IMR-90 (cell line): Measurements from ENCODE around the gene SLC39A11. TPM values are rescaled to one million over a fixed set of nuclear protein-coding genes. Genes with fewer than 3 reads are reported as not detected.

Experiments
- ATAC-seq: fragments of 200-7000 bp; cut with Tn5 transposase; 2 replicates; pipeline ENCODE4 v1.9.1; 2020; ENCODE audit warnings: low read depth, mild to moderate bottlenecking, moderate library complexity
- BruUV-seq: library from RNA; stranded (reverse); fragments of 400-500 nt; replicated peaks from 2 replicates; lab custom pipeline; 2021; lab: Mats Ljungman, UMichigan
- CTCF ChIA-PET: fragments of 300-600 bp; formaldehyde crosslinking; extraction: SDS; loops from one replicate; lab custom pipeline; 2021; ENCODE audit warnings: antibody characterized with exemption; lab: Yijun Ruan, JAX
- POLR2A ChIA-PET: fragments of 300-600 bp; sonication (Branson Sonifier 250); formaldehyde crosslinking; loops from one replicate; lab custom pipeline; 2022; ENCODE audit warnings: antibody characterized with exemption; ENCODE audit not compliant: unreplicated experiment; lab: Charles Lee
- DNase-seq: peaks from one replicate; pipeline ENCODE4 v3.0.0; 2013
- H2AFZ ChIP-seq: replicated peaks from 2 replicates; pipeline ENCODE3; 2013; ENCODE audit warnings: low read length, mild to moderate bottlenecking; ENCODE audit not compliant: poor library complexity
- H2AK5ac ChIP-seq: 2 replicates; pipeline ENCODE4 v1.6.1; 2013; ENCODE audit warnings: low read depth, low read length, inconsistent platforms
- H2AK9ac ChIP-seq: replicated peaks from 2 replicates; pipeline ENCODE3; 2013; ENCODE audit warnings: mild to moderate bottlenecking, low read depth, low read length, moderate library complexity; ENCODE audit not compliant: poor library complexity
- H2BK120ac ChIP-seq: 2 replicates; pipeline ENCODE4 v1.6.1; 2013; ENCODE audit warnings: low read depth, low read length, inconsistent platforms
- H2BK15ac ChIP-seq: 3 replicates; pipeline ENCODE4 v1.6.1; 2013; ENCODE audit warnings: low read depth, low read length, inconsistent platforms
- H2BK20ac ChIP-seq: 2 replicates; pipeline ENCODE4 v1.6.1; 2013; ENCODE audit warnings: low read depth, mild to moderate bottlenecking, inconsistent platforms, low read length, moderate library complexity
- H2BK5ac ChIP-seq: 2 replicates; pipeline ENCODE4 v1.6.1; 2013; ENCODE audit warnings: mild to moderate bottlenecking, low read depth, low read length, inconsistent platforms; ENCODE audit not compliant: poor library complexity, severe bottlenecking
- H3K14ac ChIP-seq: replicated peaks from 2 replicates; pipeline ENCODE4 v1.6.1; 2013; ENCODE audit warnings: low read depth, low read length, inconsistent platforms
- H3K18ac ChIP-seq: 2 replicates; pipeline ENCODE4 v1.6.1; 2013; ENCODE audit warnings: low read depth, low read length, control low read depth
- H3K23ac ChIP-seq: 2 replicates; pipeline ENCODE4 v1.6.1; 2013; ENCODE audit warnings: low read depth, low read length, inconsistent platforms
- H3K27ac ChIP-seq: 2 replicates; pipeline ENCODE4 v1.5.1; 2013; ENCODE audit warnings: mild to moderate bottlenecking, control low read depth, low read length; ENCODE audit not compliant: insufficient read depth
- H3K27me3 ChIP-seq: 2 replicates; pipeline ENCODE4 v1.6.1; 2013; ENCODE audit warnings: low read length; ENCODE audit not compliant: control insufficient read depth, insufficient read depth
- H3K36me3 ChIP-seq: 2 replicates; pipeline ENCODE4 v1.6.1; 2013; ENCODE audit warnings: low read length, mixed read lengths; ENCODE audit not compliant: control insufficient read depth, insufficient read depth
- H3K4ac ChIP-seq: 2 replicates; pipeline ENCODE4 v1.6.1; 2013; ENCODE audit warnings: low read depth, low read length, inconsistent platforms
- H3K4me1 ChIP-seq: 2 replicates; pipeline ENCODE4 v1.6.1; 2013; ENCODE audit warnings: low read length, mixed read lengths; ENCODE audit not compliant: control insufficient read depth, insufficient read depth
- H3K4me2 ChIP-seq: 2 replicates; pipeline ENCODE4 v1.6.1; 2013; ENCODE audit warnings: low read depth, mild to moderate bottlenecking, control low read depth, low read length, moderate library complexity
- H3K4me3 ChIP-seq: 2 replicates; pipeline ENCODE4 v1.5.1; 2013; ENCODE audit warnings: low read depth, mild to moderate bottlenecking, control low read depth, low read length, moderate library complexity; ENCODE audit not compliant: insufficient read depth
- H3K56ac ChIP-seq: 2 replicates; pipeline ENCODE4 v1.6.1; 2013; ENCODE audit warnings: low read length, inconsistent platforms; ENCODE audit not compliant: insufficient read depth; ENCODE audit errors: extremely low read depth
- H3K79me1 ChIP-seq, 2 experiments: 2 replicates each; pipeline ENCODE4 v1.6.1; 2013; ENCODE audit warnings: low read length in 2 of 2, inconsistent platforms in 1 of 2, low read depth in 1 of 2
- H3K9ac ChIP-seq: 2 replicates; pipeline ENCODE4 v1.6.1; 2013; ENCODE audit warnings: low read depth, low read length, control low read depth
- H3K9me1 ChIP-seq: 2 replicates; pipeline ENCODE4 v1.6.1; 2013; ENCODE audit warnings: low read length, inconsistent platforms; ENCODE audit not compliant: insufficient read depth
- H3K9me3 ChIP-seq: 2 replicates; pipeline ENCODE4 v1.6.1; 2013; ENCODE audit warnings: low read length; ENCODE audit not compliant: control insufficient read depth, insufficient read depth
- H4K20me1 ChIP-seq: 2 replicates; pipeline ENCODE4 v1.6.1; 2013; ENCODE audit warnings: low read length, inconsistent platforms; ENCODE audit not compliant: insufficient read depth
- H4K5ac ChIP-seq: 2 replicates; pipeline ENCODE4 v1.6.1; 2013; ENCODE audit warnings: mild to moderate bottlenecking, low read depth, low read length, control low read depth
- H4K8ac ChIP-seq, 2 experiments: 2 replicates each; pipeline ENCODE4 v1.6.1; 2013; ENCODE audit warnings: low read depth in 2 of 2, low read length in 2 of 2, control low read depth in 1 of 2, inconsistent platforms in 1 of 2
- H4K91ac ChIP-seq: 2 replicates; pipeline ENCODE4 v1.6.1; 2013; ENCODE audit warnings: low read depth, low read length, inconsistent platforms; ENCODE audit not compliant: insufficient read depth
- BHLHE40 ChIP-seq: fragments of 150-350 bp; IDR thresholded peaks from 2 replicates; pipeline ENCODE4 v1.6.1; 2016; ENCODE audit warnings: mild to moderate bottlenecking, low read depth, low read length
- CEBPB ChIP-seq: IDR thresholded peaks from 2 replicates; pipeline ENCODE4 v1.6.1; 2012; ENCODE audit warnings: low read depth, low read length, improper control_type of control experiment
- CHD1 ChIP-seq: IDR thresholded peaks from 2 replicates; pipeline ENCODE4 v1.6.1; 2012; ENCODE audit warnings: low read depth, low read length, improper control_type of control experiment
- FOS ChIP-seq: fragments of 150-350 bp; IDR thresholded peaks from 2 replicates; pipeline ENCODE4 v1.6.1; 2016; ENCODE audit warnings: low read depth, low read length
- MAFK ChIP-seq: IDR thresholded peaks from 2 replicates; pipeline ENCODE4 v1.6.1; 2012; ENCODE audit warnings: low read depth, low read length, improper control_type of control experiment
- NFE2L2 ChIP-seq: fragments of 150-350 bp; IDR thresholded peaks from 2 replicates; pipeline ENCODE4 v1.6.1; 2016; ENCODE audit warnings: low read depth, mild to moderate bottlenecking, low read length
- RFX5 ChIP-seq: IDR thresholded peaks from 2 replicates; pipeline ENCODE4 v1.8.0; 2012; ENCODE audit warnings: low read depth, mild to moderate bottlenecking, low read length, moderate library complexity
- WGBS, 2 experiments: methylation state at CpG; one replicate each; pipeline versions ENCODE4 v1.1.5 to v1.1.7; 2013; ENCODE audit warnings: missing lambda C conversion rate in 2 of 2; ENCODE audit not compliant: insufficient read length in 1 of 2; ENCODE audit errors: extremely low coverage in 2 of 2; 5-methylcytosine and 5-hydroxymethylcytosine counted together
- dilution Hi-C: fragments of 300-500 bp; cut with HindIII; formaldehyde crosslinking; loops from one replicate; pipeline ENCODE4 v1.14.3; 2018; ENCODE audit warnings: low sequenced_read_pairs; ENCODE audit not compliant: unreplicated experiment
- in situ Hi-C: fragments of 300-500 bp; cut with MboI; formaldehyde crosslinking; loops from 3 replicates; pipeline ENCODE4 v1.14.3; 2019; ENCODE audit warnings: low sequenced_read_pairs, inconsistent platforms, mixed read lengths
- intact Hi-C: fragments of 100-400 bp; cut with micrococcal nuclease; formaldehyde crosslinking; loops from 2 replicates; pipeline ENCODE4 v1.10.0; 2022
- polyA plus RNA-seq, 3 experiments: library from polyadenylated mRNA; depleted of rRNA; stranded (reverse); fragments of >200 nt; gene quantifications; 2 replicates each; pipeline ENCODE4 v1.2.3, GENCODE V29; 2012; ENCODE audit warnings: low replicate concordance in 1 of 3
- total RNA-seq: library from RNA; depleted of rRNA; stranded (reverse); fragments of >200 nt; gene quantifications from 2 replicates; pipeline ENCODE4 v1.2.3, GENCODE V29; 2012
- TF ChIP-seq, protein P1 (sequence below): fragments of 150-350 bp; IDR thresholded peaks from 2 replicates; pipeline ENCODE4 v1.6.1; 2017; ENCODE audit warnings: mild to moderate bottlenecking, antibody characterized with exemption, low read length, low read depth
- TF ChIP-seq, protein P2 (sequence below): fragments of 150-350 bp; IDR thresholded peaks from 2 replicates; pipeline ENCODE4 v1.6.1; 2016; ENCODE audit warnings: low read depth, mild to moderate bottlenecking, low read length, moderate library complexity, borderline replicate concordance
- TF ChIP-seq, protein P3 (sequence below): conservative IDR thresholded peaks from 2 replicates; pipeline ENCODE4 v1.5.1; 2012; ENCODE audit warnings: mild to moderate bottlenecking, low read depth, low read length, improper control_type of control experiment

SLC39A11 gene
- total and polyA plus RNA-seq, 2 of the 4 experiments (the other 2 are of a cell fraction), result 8.8 to 14.3 TPM

DNA sequence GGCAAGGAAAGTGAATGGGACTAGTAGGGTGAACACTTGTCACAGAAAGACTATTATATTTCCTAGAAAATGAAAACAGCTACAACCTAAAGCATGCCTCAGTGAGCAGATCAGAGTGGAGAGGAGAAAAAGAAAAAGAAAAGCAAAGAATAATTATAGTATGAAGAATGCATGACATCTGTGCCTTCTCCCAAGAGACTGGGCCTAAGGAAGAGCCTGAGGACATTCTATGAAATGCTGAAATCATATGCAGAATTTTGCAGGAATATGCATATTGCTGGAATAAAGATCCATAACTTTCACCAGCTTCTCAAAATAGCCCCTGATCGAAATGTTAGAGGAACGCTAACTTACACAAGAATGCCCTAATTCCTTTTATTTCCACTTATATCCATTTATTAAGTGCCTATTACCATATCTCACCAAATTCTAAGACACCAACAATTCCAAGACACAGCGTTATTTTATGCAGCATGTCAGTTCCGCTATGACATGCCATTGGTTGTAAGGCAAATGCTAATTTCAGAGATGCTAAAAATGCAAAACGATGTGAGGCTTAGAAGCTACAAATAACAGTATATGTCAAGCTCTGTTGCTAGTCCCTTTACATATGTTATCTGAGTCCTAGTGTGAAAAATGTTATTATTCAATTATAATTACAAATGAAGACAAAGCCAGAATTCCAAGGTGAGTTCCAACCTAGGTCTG, 171.0 kb downstream of the SLC39A11 start (continued):
- no peak for TF ChIP-seq RFX5

DNA sequence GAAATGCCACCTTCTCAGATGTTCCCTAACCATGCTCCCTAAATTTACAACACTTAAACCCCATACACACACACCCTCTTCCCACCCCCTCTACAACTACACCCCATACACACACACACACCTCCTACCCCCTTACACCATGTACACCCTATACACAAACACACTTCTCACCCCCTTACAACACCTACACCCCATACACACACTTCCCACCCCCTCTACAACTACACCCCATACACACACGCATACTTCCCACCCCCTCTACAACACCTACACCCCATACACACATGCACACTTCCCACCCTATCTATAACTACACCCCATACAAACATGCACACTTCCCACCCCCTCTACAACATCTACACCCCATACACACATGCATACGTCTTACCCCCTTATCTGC, 172.0 kb downstream of the SLC39A11 start:
- no peaks in the 10 kb centered on the region for H3K79me1 ChIP-seq
- H3K14ac ChIP-seq, result no peak overlapping the region
- H3K4me1 ChIP-seq, result no peaks in the 10 kb centered on the region
- H4K91ac ChIP-seq, result no peak overlapping the region
- H3K4me2 ChIP-seq, result no peak overlapping the region
- DNase-seq (no peak), ATAC-seq (no peak)
- H3K23ac ChIP-seq, result no peak overlapping the region
- TF ChIP-seq, protein P1, sequence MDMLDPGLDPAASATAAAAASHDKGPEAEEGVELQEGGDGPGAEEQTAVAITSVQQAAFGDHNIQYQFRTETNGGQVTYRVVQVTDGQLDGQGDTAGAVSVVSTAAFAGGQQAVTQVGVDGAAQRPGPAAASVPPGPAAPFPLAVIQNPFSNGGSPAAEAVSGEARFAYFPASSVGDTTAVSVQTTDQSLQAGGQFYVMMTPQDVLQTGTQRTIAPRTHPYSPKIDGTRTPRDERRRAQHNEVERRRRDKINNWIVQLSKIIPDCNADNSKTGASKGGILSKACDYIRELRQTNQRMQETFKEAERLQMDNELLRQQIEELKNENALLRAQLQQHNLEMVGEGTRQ, result no peak
- TF ChIP-seq BHLHE40 (no peak), FOS (no peak), CHD1 (no peak), MAFK (no peak), CEBPB (no peak), RFX5 (no peak), NFE2L2 (no peak)
- TF ChIP-seq, protein P2, sequence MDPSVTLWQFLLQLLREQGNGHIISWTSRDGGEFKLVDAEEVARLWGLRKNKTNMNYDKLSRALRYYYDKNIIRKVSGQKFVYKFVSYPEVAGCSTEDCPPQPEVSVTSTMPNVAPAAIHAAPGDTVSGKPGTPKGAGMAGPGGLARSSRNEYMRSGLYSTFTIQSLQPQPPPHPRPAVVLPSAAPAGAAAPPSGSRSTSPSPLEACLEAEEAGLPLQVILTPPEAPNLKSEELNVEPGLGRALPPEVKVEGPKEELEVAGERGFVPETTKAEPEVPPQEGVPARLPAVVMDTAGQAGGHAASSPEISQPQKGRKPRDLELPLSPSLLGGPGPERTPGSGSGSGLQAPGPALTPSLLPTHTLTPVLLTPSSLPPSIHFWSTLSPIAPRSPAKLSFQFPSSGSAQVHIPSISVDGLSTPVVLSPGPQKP, result no peak
- TF ChIP-seq, protein P3, sequence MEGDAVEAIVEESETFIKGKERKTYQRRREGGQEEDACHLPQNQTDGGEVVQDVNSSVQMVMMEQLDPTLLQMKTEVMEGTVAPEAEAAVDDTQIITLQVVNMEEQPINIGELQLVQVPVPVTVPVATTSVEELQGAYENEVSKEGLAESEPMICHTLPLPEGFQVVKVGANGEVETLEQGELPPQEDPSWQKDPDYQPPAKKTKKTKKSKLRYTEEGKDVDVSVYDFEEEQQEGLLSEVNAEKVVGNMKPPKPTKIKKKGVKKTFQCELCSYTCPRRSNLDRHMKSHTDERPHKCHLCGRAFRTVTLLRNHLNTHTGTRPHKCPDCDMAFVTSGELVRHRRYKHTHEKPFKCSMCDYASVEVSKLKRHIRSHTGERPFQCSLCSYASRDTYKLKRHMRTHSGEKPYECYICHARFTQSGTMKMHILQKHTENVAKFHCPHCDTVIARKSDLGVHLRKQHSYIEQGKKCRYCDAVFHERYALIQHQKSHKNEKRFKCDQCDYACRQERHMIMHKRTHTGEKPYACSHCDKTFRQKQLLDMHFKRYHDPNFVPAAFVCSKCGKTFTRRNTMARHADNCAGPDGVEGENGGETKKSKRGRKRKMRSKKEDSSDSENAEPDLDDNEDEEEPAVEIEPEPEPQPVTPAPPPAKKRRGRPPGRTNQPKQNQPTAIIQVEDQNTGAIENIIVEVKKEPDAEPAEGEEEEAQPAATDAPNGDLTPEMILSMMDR, result no peak
- H4K5ac ChIP-seq, result no peak overlapping the region
- no peak overlapping the region for H2BK120ac ChIP-seq
- no peak overlapping the region for H2AK9ac ChIP-seq
- no peak overlapping the region for H3K4me3 ChIP-seq
- no peak overlapping the region for H2AK5ac ChIP-seq
- no peak overlapping the region for H3K27ac ChIP-seq
- no peak overlapping the region for H3K18ac ChIP-seq
- H3K9me3 ChIP-seq, result peaks cover 5% of the 10 kb centered on the region; the same call in 1 of the 2 replicates
- peaks cover 2% of the 10 kb centered on the region; the same call in 1 of the 2 replicates for H3K9me1 ChIP-seq
- no peak overlapping the region for H2AFZ ChIP-seq
- dilution Hi-C loops, result no loop called here
- H2BK20ac ChIP-seq, result no peak overlapping the region
- ChIA-PET POLR2A (no interaction called here), CTCF (no interaction called here)
- no peak overlapping the region for H3K56ac ChIP-seq
- H3K9ac ChIP-seq, result no peak overlapping the region
- 86 to 100% methylated on average over 1 to 2 of the region's 2 CpGs for WGBS, 2 experiments
- no peak overlapping the region for H4K8ac ChIP-seq
- H2BK5ac ChIP-seq, result no peak overlapping the region
- H2BK15ac ChIP-seq, result no peak overlapping the region
- H4K20me1 ChIP-seq, result peaks cover 1% of the 10 kb centered on the region; the same call in 1 of the 2 replicates
- H3K36me3 ChIP-seq, result no peaks in the 10 kb centered on the region; the same call in 1 of the 2 replicates
- no TSS peak for BruUV-seq
- no peak overlapping the region for H3K4ac ChIP-seq
- intact Hi-C loops, result no loop called here
- in situ Hi-C loops, result no loop called here
- no peaks in the 10 kb centered on the region for H3K27me3 ChIP-seq
